ENCODE data around the gene MPP7. TPM values are rescaled to one million over a fixed set of nuclear protein-coding genes. Genes with fewer than 3 reads are reported as not detected.

MPP7 gene
- total and polyA plus RNA-seq, 4 experiments from 2014 or later: 17.7 to 28.1 (median 26.2) TPM

GRCh38 chr10:28266449-28267224, 36.2 kb downstream of the MPP7 start:
- no peak overlapping the region for H3K27ac ChIP-seq (ENCODE audit: low read depth, low read length)
- no peaks in the 10 kb centered on the region for H3K27me3 ChIP-seq (ENCODE audit: insufficient read depth, low read length)
- H3K4me1 Mint-ChIP-seq: peaks cover 11 to 26% (median 13%) of the 10 kb centered on the region in 4 donors
- DNase-seq: no peak
- H3K27me3 Mint-ChIP-seq: no peaks in the 10 kb centered on the region
- H3K4me3 Mint-ChIP-seq: no peak overlapping the region
- peaks cover 0 to 1% (median 0%) of the 10 kb centered on the region in 8 donors for H3K9me3 Mint-ChIP-seq
- peaks cover under 1% of the 10 kb centered on the region for H3K4me1 ChIP-seq (ENCODE audit: insufficient read depth, low read length)
- CTCF ChIA-PET (ENCODE audit: partially characterized antibody): interaction anchor here (0.7 to 3.9 kb wide), 3 partner anchors 25 to 127 kb away, joined by 3 to 15 read pairs (median 4); no protein-coding TSS in a partner anchor
- intact Hi-C loops (cut with micrococcal nuclease): no loop called here
- H3K4me3 ChIP-seq (ENCODE audit: low read length in 2 of 2): no peak overlapping the region
- H3K36me3 ChIP-seq (ENCODE audit: insufficient read depth, low read length): no peaks in the 10 kb centered on the region
- no peaks in the 10 kb centered on the region for H3K9me3 ChIP-seq (ENCODE audit: control insufficient read depth in 1 of 2, low read length in 2 of 2)
- H3K27ac Mint-ChIP-seq: peak overlapping the region in 4 of 7 donors; percentile 20 to 75 (median 38)
- POLR2A ChIA-PET (ENCODE audit: partially characterized antibody): no interaction called here
- peaks cover 10 to 19% of the 10 kb centered on the region in 2 donors for H3K36me3 Mint-ChIP-seq

GRCh38 chr10:28263136-28263857, 39.6 kb downstream of the MPP7 start:
- Histone ChIP-seq H3K4me3 (ENCODE audit: low read length in 2 of 2) (no peak overlapping the region), H3K36me3 (ENCODE audit: insufficient read depth, low read length) (no peaks in the 10 kb centered on the region), H3K27me3 (ENCODE audit: insufficient read depth, low read length) (no peaks in the 10 kb centered on the region), H3K9me3 (ENCODE audit: control insufficient read depth in 1 of 2, low read length in 2 of 2) (no peaks in the 10 kb centered on the region), H3K27ac (ENCODE audit: low read depth, low read length) (no peak overlapping the region), H3K4me1 (ENCODE audit: insufficient read depth, low read length) (peaks cover 10% of the 10 kb centered on the region)
- peaks cover 8 to 14% of the 10 kb centered on the region in 2 donors for H3K36me3 Mint-ChIP-seq
- POLR2A ChIA-PET (ENCODE audit: partially characterized antibody): interaction anchor here (0.7 kb wide), 1 partner anchor 12 kb away, joined by 3 read pairs; no protein-coding TSS in a partner anchor
- peaks cover 16 to 30% (median 18%) of the 10 kb centered on the region in 4 donors for H3K4me1 Mint-ChIP-seq
- H3K27ac Mint-ChIP-seq: peak overlapping the region in 1 of 7 donors; percentile 77
- H3K27me3 Mint-ChIP-seq: no peaks in the 10 kb centered on the region
- DNase-seq: no peak
- intact Hi-C loops (cut with micrococcal nuclease): no loop called here
- peaks cover 0 to 1% (median 0%) of the 10 kb centered on the region in 8 donors for H3K9me3 Mint-ChIP-seq
- CTCF ChIA-PET (ENCODE audit: partially characterized antibody): interaction anchor here (0.8 to 3.9 kb wide), 9 partner anchors 9 to 521 kb away, joined by 3 to 15 read pairs (median 4); no protein-coding TSS in a partner anchor
- H3K4me3 Mint-ChIP-seq: no peak overlapping the region

GRCh38 chr10:28256776-28257175, 46.1 kb downstream of the MPP7 start:
- intact Hi-C loops (cut with micrococcal nuclease): no loop called here
- CTCF ChIA-PET (ENCODE audit: partially characterized antibody): no interaction called here

GRCh38 chr10:28254290-28254985, 48.4 kb downstream of the MPP7 start:
- Histone ChIP-seq H3K27me3 (ENCODE audit: insufficient read depth, low read length) (no peaks in the 10 kb centered on the region), H3K4me1 (ENCODE audit: insufficient read depth, low read length) (no peaks in the 10 kb centered on the region), H3K9me3 (ENCODE audit: control insufficient read depth in 1 of 2, low read length in 2 of 2) (no peaks in the 10 kb centered on the region), H3K27ac (ENCODE audit: low read depth, low read length) (no peak overlapping the region), H3K4me3 (ENCODE audit: low read length in 2 of 2) (no peak overlapping the region), H3K36me3 (ENCODE audit: insufficient read depth, low read length) (no peaks in the 10 kb centered on the region)
- no peak overlapping the region for H3K4me3 Mint-ChIP-seq
- H3K4me1 Mint-ChIP-seq: peaks cover 4 to 21% (median 12%) of the 10 kb centered on the region in 4 donors
- peak overlapping the region in 2 of 7 donors; percentile 7 to 76 for H3K27ac Mint-ChIP-seq
- intact Hi-C loops (cut with micrococcal nuclease): loop anchor here (5.0 kb wide), 1 partner anchor 48 kb away; the partner anchor contains the start of gene MPP7
- ChIA-PET POLR2A (ENCODE audit: partially characterized antibody) (interaction anchor here (0.6 kb wide), 1 partner anchor 127 kb away, joined by 3 read pairs; no protein-coding TSS in a partner anchor), CTCF (ENCODE audit: partially characterized antibody) (interaction anchor here (1.7 to 6.4 kb wide), 5 partner anchors 9 to 139 kb away, joined by 4 to 123 read pairs (median 14); partner anchors contain the start of gene MPP7)
- no peak for DNase-seq
- H3K9me3 Mint-ChIP-seq: no peaks in the 10 kb centered on the region
- H3K36me3 Mint-ChIP-seq: no peaks in the 10 kb centered on the region
- no peaks in the 10 kb centered on the region for H3K27me3 Mint-ChIP-seq

More at GRCh38 chr10:28256776-28257175, 46.1 kb downstream of the MPP7 start:
- no peaks in the 10 kb centered on the region for H3K9me3 Mint-ChIP-seq
- POLR2A ChIA-PET (ENCODE audit: partially characterized antibody): no interaction called here
- H3K27ac ChIP-seq (ENCODE audit: low read depth, low read length): no peak overlapping the region
- H3K4me1 Mint-ChIP-seq: peaks cover 13 to 26% (median 19%) of the 10 kb centered on the region in 4 donors
- H3K27me3 ChIP-seq (ENCODE audit: insufficient read depth, low read length): no peaks in the 10 kb centered on the region
- no peaks in the 10 kb centered on the region for H3K36me3 ChIP-seq (ENCODE audit: insufficient read depth, low read length)
- H3K4me3 ChIP-seq (ENCODE audit: low read length in 2 of 2): no peak overlapping the region
- H3K27me3 Mint-ChIP-seq: no peaks in the 10 kb centered on the region
- no peaks in the 10 kb centered on the region for H3K9me3 ChIP-seq (ENCODE audit: control insufficient read depth in 1 of 2, low read length in 2 of 2)
- DNase-seq: no peak
- H3K27ac Mint-ChIP-seq: peak overlapping the region in 1 of 7 donors; percentile 0
- H3K4me1 ChIP-seq (ENCODE audit: insufficient read depth, low read length): peaks cover 10% of the 10 kb centered on the region
- no peaks in the 10 kb centered on the region for H3K36me3 Mint-ChIP-seq
- no peak overlapping the region for H3K4me3 Mint-ChIP-seq

- no peaks in the 10 kb centered on the region for H3K36me3 Mint-ChIP-seq
- intact Hi-C loops (cut with micrococcal nuclease): loop anchor here (5.0 kb wide), 1 partner anchor 49 kb away; the partner anchor contains the start of gene MPP7
- Histone ChIP-seq H3K27ac (ENCODE audit: low read depth, low read length) (no peak overlapping the region), H3K36me3 (ENCODE audit: insufficient read depth, low read length) (no peaks in the 10 kb centered on the region), H3K4me1 (ENCODE audit: insufficient read depth, low read length) (no peaks in the 10 kb centered on the region), H3K4me3 (ENCODE audit: low read length in 2 of 2) (no peak overlapping the region), H3K9me3 (ENCODE audit: control insufficient read depth in 1 of 2, low read length in 2 of 2) (no peaks in the 10 kb centered on the region), H3K27me3 (ENCODE audit: insufficient read depth, low read length) (no peaks in the 10 kb centered on the region)
- ChIA-PET POLR2A (ENCODE audit: partially characterized antibody) (no interaction called here), CTCF (ENCODE audit: partially characterized antibody) (interaction anchor here (1.0 to 6.4 kb wide), 6 partner anchors 12 to 140 kb away, joined by 3 to 123 read pairs (median 12); partner anchors contain the start of gene MPP7)
- no peak overlapping the region for H3K4me3 Mint-ChIP-seq
- no peaks in the 10 kb centered on the region for H3K9me3 Mint-ChIP-seq
- no peak overlapping the region for H3K27ac Mint-ChIP-seq
- H3K27me3 Mint-ChIP-seq: no peaks in the 10 kb centered on the region
- no peak for DNase-seq
- peaks cover 8 to 21% (median 14%) of the 10 kb centered on the region in 4 donors for H3K4me1 Mint-ChIP-seq
Measured at GRCh38 chr10:28253169-28253785, 49.6 kb downstream of the MPP7 start.

All from CD4-positive, alpha-beta memory T cell (primary cell).